Body of pancreas (tissue), 4 donors: ENCODE data around the gene MAP3K5. TPM values are rescaled to one million over a fixed set of nuclear protein-coding genes. Genes with fewer than 3 reads are reported as not detected.

ENCODE experiments used
- ATAC-seq: fragments of 150-250 bp; one replicate; pipeline ENCODE4 v1.9.1; 2016
- DNase-seq, 4 donors: peaks; one replicate each; pipeline ENCODE4 v3.0.0-alpha.2; 2019
- H3K27ac ChIP-seq, 4 donors: fragments of 200-600 bp; sonication (generic); 1 replicate in 3 of 4; 2 replicates in 1 of 4; pipeline versions ENCODE4 v1.5.1 to v1.6.1; 2016 to 2019; ENCODE audit warnings: mild to moderate bottlenecking in 1 of 4, mixed read lengths in 1 of 4, moderate library complexity in 1 of 4
- H3K27me3 ChIP-seq, 2 donors: fragments of 200-600 bp; sonication (generic); one replicate each; pipeline ENCODE4 v1.6.0; 2016; ENCODE audit warnings: mild to moderate bottlenecking in 1 of 2
- H3K36me3 ChIP-seq, 2 donors: fragments of 200-600 bp; sonication (generic); replicated peaks in 1 of 2; 2 replicates each; pipeline ENCODE4 v1.5.1; 2016; ENCODE audit warnings: low read depth in 2 of 2; ENCODE audit not compliant: insufficient read depth in 1 of 2
- H3K4me1 ChIP-seq: fragments of 200-600 bp; sonication (generic); one replicate; pipeline ENCODE4 v1.6.0; 2016
- H3K4me3 ChIP-seq, 2 donors: fragments of 200-600 bp; sonication (generic); 1 replicate in 1 of 2; 2 replicates in 1 of 2; pipeline ENCODE4 v1.5.1; 2016 to 2019
- H3K9me3 ChIP-seq, 3 donors: fragments of 200-600 bp; sonication (generic); 1 replicate in 2 of 3; 2 replicates in 1 of 3; pipeline ENCODE4 v1.5.1; 2016
- POLR2A ChIP-seq, 3 donors: fragments of 450-650 bp; IDR thresholded peaks; one replicate each; pipeline ENCODE4 v1.6.1; 2016; ENCODE audit warnings: antibody characterized with exemption in 3 of 3, mild to moderate bottlenecking in 2 of 3
- WGBS, 2 donors: methylation state at CpG; one replicate each; pipeline ENCODE4 v1.1.5; 2017; 5-methylcytosine and 5-hydroxymethylcytosine counted together
- intact Hi-C: fragments of 100-400 bp; cut with DNase I; formaldehyde crosslinking; loops from one replicate; pipeline ENCODE4 v1.15.1; 2023
- total RNA-seq, 2 donors: library from RNA; depleted of rRNA; stranded (reverse); fragments of >200 nt; gene quantifications; one replicate each; pipeline ENCODE4 v1.1.0, GENCODE V29; 2016
- TF ChIP-seq, protein P1 (sequence below), 7 experiments: fragments of 450-650 bp in 4 of 7; fragments of 200-600 bp in 3 of 7; sonication (generic) in 3 of 7; IDR thresholded peaks; one replicate each; pipeline ENCODE4 v1.5.1; 2016 to 2019; ENCODE audit warnings: antibody characterized with exemption in 7 of 7

Gene MAP3K5
- total RNA-seq, 2 donors from 2014 or later, result 33.7 to 36.9 TPM

DNA sequence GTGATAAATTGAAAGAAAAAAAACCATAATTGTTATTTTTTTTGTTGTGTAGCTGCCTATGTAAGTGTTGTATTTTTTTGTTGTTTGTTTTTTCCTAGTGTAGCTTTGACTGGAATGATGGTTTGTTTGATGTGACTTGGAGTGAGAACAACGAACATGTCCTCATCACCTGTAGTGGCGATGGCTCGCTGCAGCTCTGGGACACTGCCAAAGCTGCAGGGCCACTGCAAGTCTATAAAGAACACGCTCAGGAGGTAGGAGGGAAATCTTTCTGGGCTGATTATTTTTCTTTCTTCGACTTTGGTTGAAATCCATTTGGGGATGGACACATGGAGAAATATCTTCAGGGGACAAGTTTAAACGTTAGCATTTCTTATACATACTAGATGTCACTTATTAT, 33.9 kb upstream of the MAP3K5 start:
- Histone ChIP-seq H3K9me3 (no peaks in the 10 kb centered on the region), H3K36me3 (no peaks in the 10 kb centered on the region), H3K4me3 (no peak overlapping the region), H3K27ac (no peak overlapping the region), H3K4me1 (peaks cover 18% of the 10 kb centered on the region), H3K27me3 (no peaks in the 10 kb centered on the region)
- DNase-seq (peak in 3 of 4 donors; percentile 16 to 63 (median 56)), ATAC-seq (no peak)
- intact Hi-C loops, result no loop called here
- 43 to 44% methylated on average over 6 of the region's 6 CpGs for WGBS, 2 donors
- TF ChIP-seq, protein P1, sequence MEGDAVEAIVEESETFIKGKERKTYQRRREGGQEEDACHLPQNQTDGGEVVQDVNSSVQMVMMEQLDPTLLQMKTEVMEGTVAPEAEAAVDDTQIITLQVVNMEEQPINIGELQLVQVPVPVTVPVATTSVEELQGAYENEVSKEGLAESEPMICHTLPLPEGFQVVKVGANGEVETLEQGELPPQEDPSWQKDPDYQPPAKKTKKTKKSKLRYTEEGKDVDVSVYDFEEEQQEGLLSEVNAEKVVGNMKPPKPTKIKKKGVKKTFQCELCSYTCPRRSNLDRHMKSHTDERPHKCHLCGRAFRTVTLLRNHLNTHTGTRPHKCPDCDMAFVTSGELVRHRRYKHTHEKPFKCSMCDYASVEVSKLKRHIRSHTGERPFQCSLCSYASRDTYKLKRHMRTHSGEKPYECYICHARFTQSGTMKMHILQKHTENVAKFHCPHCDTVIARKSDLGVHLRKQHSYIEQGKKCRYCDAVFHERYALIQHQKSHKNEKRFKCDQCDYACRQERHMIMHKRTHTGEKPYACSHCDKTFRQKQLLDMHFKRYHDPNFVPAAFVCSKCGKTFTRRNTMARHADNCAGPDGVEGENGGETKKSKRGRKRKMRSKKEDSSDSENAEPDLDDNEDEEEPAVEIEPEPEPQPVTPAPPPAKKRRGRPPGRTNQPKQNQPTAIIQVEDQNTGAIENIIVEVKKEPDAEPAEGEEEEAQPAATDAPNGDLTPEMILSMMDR (IDR thresholded peaks at IDR 0.05), result no peak
- no peak for TF ChIP-seq POLR2A (IDR thresholded peaks at IDR 0.05)

- peak in 2 of 4 donors; percentile 29 to 32 for DNase-seq
- peak overlapping the region; percentile 95 to 98 (median 98) for H3K27ac ChIP-seq
- peaks cover 36% of the 10 kb centered on the region for H3K4me1 ChIP-seq
- H3K27me3 ChIP-seq, result no peaks in the 10 kb centered on the region
- no peak for ATAC-seq
- WGBS, 2 donors, result 39 to 61% methylated on average over 11 to 31 of the region's 31 CpGs
- no peaks in the 10 kb centered on the region for H3K36me3 ChIP-seq
- no peaks in the 10 kb centered on the region for H3K9me3 ChIP-seq
- TF ChIP-seq, protein P1 (IDR thresholded peaks at IDR 0.05), result no peak
- TF ChIP-seq POLR2A (IDR thresholded peaks at IDR 0.05), result no peak
- intact Hi-C loops, result no loop called here
- peak overlapping the region; percentile 34 to 45 for H3K4me3 ChIP-seq
These were observed 30.9 kb upstream of the MAP3K5 start for GRCh38 chr6:136823128-136823660.

DNA sequence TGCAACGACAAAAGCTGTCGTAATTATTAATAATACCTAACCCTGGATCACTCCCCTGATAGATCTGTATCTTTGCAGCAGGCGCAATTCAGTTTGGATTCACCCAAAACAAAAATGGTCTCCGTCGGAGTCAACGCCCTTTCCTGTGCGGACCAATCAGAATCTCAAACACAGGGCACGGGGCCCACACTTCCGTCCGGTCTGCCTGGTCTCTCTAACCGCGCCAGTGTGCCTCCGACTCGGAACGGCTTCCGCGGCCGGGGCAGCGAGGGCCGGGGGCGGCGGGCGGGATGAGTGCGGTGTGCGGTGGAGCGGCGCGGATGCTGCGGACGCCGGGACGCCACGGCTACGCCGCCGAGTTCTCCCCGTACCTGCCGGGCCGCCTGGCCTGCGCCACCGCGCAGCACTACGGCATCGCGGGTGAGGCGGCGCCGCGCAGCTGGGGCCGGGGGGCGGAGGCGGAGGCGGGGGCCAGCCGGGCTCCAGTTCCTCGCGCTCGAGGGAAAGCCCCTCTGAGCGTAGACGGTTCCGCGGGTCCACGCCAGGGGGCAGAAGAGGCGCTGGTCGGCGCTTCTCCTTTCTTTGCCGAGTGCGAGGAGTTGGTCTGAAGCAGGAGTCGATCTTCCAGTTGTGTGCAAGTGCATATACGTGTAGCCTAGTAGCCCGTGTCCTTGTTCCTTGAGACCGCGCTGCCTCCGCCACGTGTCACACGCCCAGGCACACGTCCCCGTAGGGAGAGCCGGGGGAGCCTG, 30.3 kb upstream of the MAP3K5 start, which contains the start of gene PEX7:
Gene PEX7, plus strand, starts transcription at position 217 of the 752 bp plus-strand sequence. Its CDS starts 74 bp downstream, at position 291.
- intact Hi-C loops, result no loop called here
- H3K4me3 ChIP-seq, result peak within 1 kb of the TSS; percentile 34 to 45
- TF ChIP-seq, protein P1 (IDR thresholded peaks at IDR 0.05), result peak; percentile 37 to 81 (median 73)
- TF ChIP-seq POLR2A (IDR thresholded peaks at IDR 0.05), result peak; percentile 80 to 94 (median 84)
- WGBS, 2 donors, result 0% methylated on average over 7 to 65 of the region's 78 CpGs
- H3K9me3 ChIP-seq, result no peaks in the 10 kb centered on the region
- peaks cover 36% of the 10 kb centered on the region for H3K4me1 ChIP-seq
- H3K27ac ChIP-seq, result peak within 1 kb of the TSS; percentile 95 to 98 (median 98)
- H3K27me3 ChIP-seq, result no peaks in the 10 kb centered on the region
- H3K36me3 ChIP-seq, result no peaks in the 10 kb centered on the region
- ATAC-seq, result peak; percentile 93
- DNase-seq, result peak; percentile 91 to 95 (median 94)

- ATAC-seq (peak; percentile 6), DNase-seq (peak in 2 of 4 donors; percentile 38 to 42)
- Histone ChIP-seq H3K27me3 (no peaks in the 10 kb centered on the region), H3K27ac (peak overlapping the region; percentile 95 to 98 (median 98)), H3K4me3 (peak overlapping the region; percentile 32 to 45), H3K4me1 (peaks cover 36% of the 10 kb centered on the region), H3K9me3 (no peaks in the 10 kb centered on the region), H3K36me3 (no peaks in the 10 kb centered on the region)
- no peak for TF ChIP-seq POLR2A (IDR thresholded peaks at IDR 0.05)
- TF ChIP-seq, protein P1 (IDR thresholded peaks at IDR 0.05), result no peak
- intact Hi-C loops, result no loop called here
- WGBS, 2 donors, result 0 to 1% methylated on average over 11 of the region's 11 CpGs
These were observed 29.7 kb upstream of the MAP3K5 start for GRCh38 chr6:136822046-136822375.
